OCI-LY1 (cell line): ENCODE measurements around the gene ZBTB6.

Source experiments
- H2AFZ ChIP-seq: fragments of 200-600 bp; sonication (generic), shearing (Covaris generic); 2 replicates; pipeline ENCODE4 v1.6.0; 2014; ENCODE audit warnings: antibody characterized with exemption, mild to moderate bottlenecking, low read length
- H3F3A ChIP-seq: fragments of 200-600 bp; sonication (generic), shearing (Covaris generic); 2 replicates; pipeline ENCODE4 v1.6.0; 2014; ENCODE audit warnings: mild to moderate bottlenecking, antibody characterized with exemption, low read length, moderate library complexity; ENCODE audit not compliant: insufficient read depth
- H3K27ac ChIP-seq: fragments of 200-600 bp; sonication (generic); 2 replicates; pipeline ENCODE4 v1.5.1; 2014; ENCODE audit warnings: low read length, mixed run types, mild to moderate bottlenecking, low read depth; ENCODE audit not compliant: poor library complexity, severe bottlenecking
- H3K27me3 ChIP-seq: fragments of 200-600 bp; sonication (generic); 2 replicates; pipeline ENCODE4 v1.6.0; 2014; ENCODE audit warnings: antibody characterized with exemption, mild to moderate bottlenecking, low read length, moderate library complexity; ENCODE audit not compliant: insufficient read depth
- H3K36me3 ChIP-seq: fragments of 200-600 bp; sonication (generic); 2 replicates; pipeline ENCODE4 v1.6.1; 2014; ENCODE audit warnings: mild to moderate bottlenecking, antibody characterized with exemption, low read length, moderate library complexity, mixed read lengths; ENCODE audit not compliant: insufficient read depth
- H3K4me1 ChIP-seq: fragments of 200-600 bp; sonication (generic); 2 replicates; pipeline ENCODE4 v1.5.1; 2014; ENCODE audit warnings: mild to moderate bottlenecking, low read length, moderate library complexity; ENCODE audit not compliant: insufficient read depth, severe bottlenecking
- H3K4me2 ChIP-seq: fragments of 200-600 bp; sonication (generic), shearing (Covaris generic); 2 replicates; pipeline ENCODE4 v1.6.1; 2014; ENCODE audit warnings: low read length
- H3K4me3 ChIP-seq: fragments of 200-600 bp; sonication (generic); 2 replicates; pipeline ENCODE4 v1.5.1; 2014; ENCODE audit warnings: low read length, low read depth, mild to moderate bottlenecking, mixed read lengths; ENCODE audit not compliant: poor library complexity, severe bottlenecking
- H3K79me2 ChIP-seq: fragments of 200-600 bp; shearing (Covaris generic); 2 replicates; pipeline ENCODE4 v1.6.1; 2016; ENCODE audit warnings: mixed run types, low read length, mixed read lengths; ENCODE audit not compliant: insufficient read depth
- H3K9ac ChIP-seq: fragments of 200-600 bp; sonication (generic), shearing (Covaris generic); 2 replicates; pipeline ENCODE4 v1.6.1; 2014; ENCODE audit warnings: mild to moderate bottlenecking, low read length, mixed read lengths
- H3K9me2 ChIP-seq: fragments of 200-600 bp; sonication (generic), shearing (Covaris generic); 2 replicates; pipeline ENCODE4 v1.6.1; 2014; ENCODE audit warnings: low read depth, mild to moderate bottlenecking, low read length, mixed read lengths
- H3K9me3 ChIP-seq: fragments of 200-600 bp; shearing (Covaris generic); 2 replicates; pipeline ENCODE4 v1.6.1; 2014; ENCODE audit warnings: low read length, mixed read lengths
- H4K20me1 ChIP-seq: fragments of 200-600 bp; sonication (generic), shearing (Covaris generic); 2 replicates; pipeline ENCODE4 v1.6.0; 2016; ENCODE audit warnings: mild to moderate bottlenecking, low read length; ENCODE audit not compliant: insufficient read depth
- EZH2 ChIP-seq: fragments of 200-600 bp; sonication (generic), shearing (Covaris generic); IDR thresholded peaks from 2 replicates; pipeline ENCODE4 v1.8.0; 2017; ENCODE audit warnings: borderline replicate concordance, mixed run types, mild to moderate bottlenecking, antibody characterized with exemption, low read length, moderate library complexity, mixed read lengths
- TF ChIP-seq, protein P1 (sequence below): fragments of 200-600 bp; sonication (generic), shearing (Covaris generic); IDR thresholded peaks from 2 replicates; pipeline ENCODE4 v1.5.1; 2017; ENCODE audit warnings: mild to moderate bottlenecking, antibody characterized with exemption, low read length, moderate library complexity, mixed read lengths

The ZBTB6 gene

DNA sequence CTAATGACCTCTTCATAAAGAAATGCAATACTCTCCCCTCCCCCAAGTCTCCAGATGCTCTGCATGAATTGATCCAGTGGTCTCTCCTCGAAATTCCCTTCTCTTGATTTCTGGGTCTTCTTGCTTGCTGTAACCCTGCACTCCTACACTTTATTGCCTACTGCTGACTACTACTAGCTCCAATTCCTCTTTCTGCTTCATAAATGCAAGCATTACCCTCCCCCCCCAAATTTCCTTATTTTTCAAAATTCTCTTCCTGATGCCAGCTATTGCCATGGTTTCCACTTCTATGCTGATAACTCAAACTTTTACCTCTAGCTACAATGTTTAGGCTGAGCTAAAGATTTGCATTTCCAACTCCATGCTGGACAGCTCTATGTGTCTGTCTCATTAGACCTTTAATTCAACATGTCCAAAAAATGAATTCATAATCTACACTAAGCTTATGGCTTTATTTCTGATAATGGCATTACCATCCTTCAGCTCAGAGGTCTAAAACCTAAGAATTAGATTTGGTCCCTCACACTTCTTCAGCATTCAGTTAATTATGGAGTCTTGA, 16.8 kb upstream of the ZBTB6 start:
- Histone ChIP-seq H3K9me3 (no peaks in the 10 kb centered on the region), H4K20me1 (no peaks in the 10 kb centered on the region), H3K9me2 (no peaks in the 10 kb centered on the region), H2AFZ (no peak overlapping the region), H3K4me2 (peak overlapping the region; percentile 84), H3F3A (no peaks in the 10 kb centered on the region), H3K9ac (0 out of 2 replicates have a peak overlapping the region, but pooled peaks have one; percentile 82), H3K4me1 (peaks cover 26% of the 10 kb centered on the region), H3K36me3 (no peaks in the 10 kb centered on the region), H3K79me2 (peaks cover 31% of the 10 kb centered on the region), H3K27me3 (no peaks in the 10 kb centered on the region), H3K4me3 (peak overlapping the region; percentile 83), H3K27ac (no peak overlapping the region)
- no peak for TF ChIP-seq EZH2
- TF ChIP-seq, protein P1, sequence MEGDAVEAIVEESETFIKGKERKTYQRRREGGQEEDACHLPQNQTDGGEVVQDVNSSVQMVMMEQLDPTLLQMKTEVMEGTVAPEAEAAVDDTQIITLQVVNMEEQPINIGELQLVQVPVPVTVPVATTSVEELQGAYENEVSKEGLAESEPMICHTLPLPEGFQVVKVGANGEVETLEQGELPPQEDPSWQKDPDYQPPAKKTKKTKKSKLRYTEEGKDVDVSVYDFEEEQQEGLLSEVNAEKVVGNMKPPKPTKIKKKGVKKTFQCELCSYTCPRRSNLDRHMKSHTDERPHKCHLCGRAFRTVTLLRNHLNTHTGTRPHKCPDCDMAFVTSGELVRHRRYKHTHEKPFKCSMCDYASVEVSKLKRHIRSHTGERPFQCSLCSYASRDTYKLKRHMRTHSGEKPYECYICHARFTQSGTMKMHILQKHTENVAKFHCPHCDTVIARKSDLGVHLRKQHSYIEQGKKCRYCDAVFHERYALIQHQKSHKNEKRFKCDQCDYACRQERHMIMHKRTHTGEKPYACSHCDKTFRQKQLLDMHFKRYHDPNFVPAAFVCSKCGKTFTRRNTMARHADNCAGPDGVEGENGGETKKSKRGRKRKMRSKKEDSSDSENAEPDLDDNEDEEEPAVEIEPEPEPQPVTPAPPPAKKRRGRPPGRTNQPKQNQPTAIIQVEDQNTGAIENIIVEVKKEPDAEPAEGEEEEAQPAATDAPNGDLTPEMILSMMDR, result no peak

DNA sequence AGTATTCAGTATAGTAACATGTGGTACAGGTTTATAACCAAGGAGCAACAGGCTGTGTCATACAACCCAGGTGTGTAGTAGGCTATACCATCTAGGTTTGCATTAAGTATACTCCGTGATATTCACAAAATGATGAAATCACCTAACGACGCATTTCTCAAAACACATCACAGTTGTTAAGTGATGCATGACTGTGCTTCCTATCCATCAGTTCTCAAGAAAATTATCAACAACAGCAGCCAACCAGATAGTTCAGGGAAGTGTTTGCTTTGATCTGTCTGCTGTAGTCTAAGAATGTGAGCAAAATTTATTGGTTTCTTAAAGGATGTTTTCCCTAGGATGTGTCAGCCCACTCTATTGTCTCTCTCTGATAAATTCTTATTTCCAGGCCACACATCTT, 10.8 kb upstream of the ZBTB6 start:
- Histone ChIP-seq H3K27me3 (no peaks in the 10 kb centered on the region), H3K9me3 (no peaks in the 10 kb centered on the region), H3K79me2 (no peaks in the 10 kb centered on the region), H4K20me1 (no peaks in the 10 kb centered on the region), H3K4me1 (peaks cover 10% of the 10 kb centered on the region), H2AFZ (no peak overlapping the region), H3F3A (no peaks in the 10 kb centered on the region), H3K9ac (no peak overlapping the region), H3K36me3 (peaks cover 13% of the 10 kb centered on the region; the same call in 1 of the 2 replicates), H3K9me2 (no peaks in the 10 kb centered on the region), H3K4me2 (peak overlapping the region; percentile 7; the same call in 1 of the 2 replicates), H3K27ac (no peak overlapping the region), H3K4me3 (no peak overlapping the region)
- TF ChIP-seq, protein P1, result no peak
- TF ChIP-seq EZH2, result no peak

DNA sequence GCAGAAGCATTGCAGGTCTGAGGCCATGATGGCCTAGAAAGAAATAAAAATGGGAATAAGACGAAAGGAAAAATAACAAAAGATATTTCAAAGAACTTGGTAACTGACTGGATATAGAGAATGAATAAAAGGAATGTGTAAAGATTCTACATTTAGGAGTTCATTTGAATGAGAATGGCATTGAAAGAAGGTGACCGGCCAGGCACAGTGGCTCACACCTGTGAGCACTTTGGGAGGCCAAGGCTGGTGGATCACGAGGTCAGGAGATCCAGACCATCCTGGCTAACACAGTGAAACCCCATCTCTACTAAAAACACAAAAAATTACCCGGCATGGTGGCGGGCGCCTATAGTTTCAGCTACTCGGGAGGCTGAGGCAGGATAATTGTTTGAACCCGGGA, 9.6 kb upstream of the ZBTB6 start:
- Histone ChIP-seq H3K4me2 (no peak overlapping the region), H4K20me1 (no peaks in the 10 kb centered on the region), H2AFZ (no peak overlapping the region), H3F3A (no peaks in the 10 kb centered on the region), H3K79me2 (no peaks in the 10 kb centered on the region), H3K4me3 (no peak overlapping the region), H3K27ac (no peak overlapping the region), H3K27me3 (no peaks in the 10 kb centered on the region), H3K4me1 (peaks cover 10% of the 10 kb centered on the region), H3K9ac (no peak overlapping the region), H3K9me3 (no peaks in the 10 kb centered on the region), H3K9me2 (no peaks in the 10 kb centered on the region), H3K36me3 (peaks cover 17% of the 10 kb centered on the region; the same call in 1 of the 2 replicates)
- TF ChIP-seq, protein P1, result no peak
- TF ChIP-seq EZH2, result no peak
